CD4-positive, alpha-beta T cell treated with Interleukin-12 subunit alpha and Interleukin-12 subunit beta, for 1 hour (primary cell): Measurements from ENCODE around the gene ODF4.
A peak's percentile ranks its signal among the peaks of the same experiment; 100 is the strongest.

Source experiments
- DNase-seq: peaks from one replicate; pipeline ENCODE4 v3.0.0-alpha.2; 2020

Gene ODF4, protein sequence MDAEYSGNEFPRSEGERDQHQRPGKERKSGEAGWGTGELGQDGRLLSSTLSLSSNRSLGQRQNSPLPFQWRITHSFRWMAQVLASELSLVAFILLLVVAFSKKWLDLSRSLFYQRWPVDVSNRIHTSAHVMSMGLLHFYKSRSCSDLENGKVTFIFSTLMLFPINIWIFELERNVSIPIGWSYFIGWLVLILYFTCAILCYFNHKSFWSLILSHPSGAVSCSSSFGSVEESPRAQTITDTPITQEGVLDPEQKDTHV

GRCh38 chr17:8339540-8339939, at the start of gene ODF4:
Gene ODF4, plus strand, starts transcription at chr17:8339840. Its CDS starts 212 bp downstream, at chr17:8340052.
- no peak for DNase-seq

- no peak for DNase-seq
Observed at GRCh38 chr17:8290043-8290442, 49.6 kb upstream of the ODF4 start.

- DNase-seq, result no peak
Observed at GRCh38 chr17:8292639-8293395, 46.8 kb upstream of the ODF4 start.

DNA sequence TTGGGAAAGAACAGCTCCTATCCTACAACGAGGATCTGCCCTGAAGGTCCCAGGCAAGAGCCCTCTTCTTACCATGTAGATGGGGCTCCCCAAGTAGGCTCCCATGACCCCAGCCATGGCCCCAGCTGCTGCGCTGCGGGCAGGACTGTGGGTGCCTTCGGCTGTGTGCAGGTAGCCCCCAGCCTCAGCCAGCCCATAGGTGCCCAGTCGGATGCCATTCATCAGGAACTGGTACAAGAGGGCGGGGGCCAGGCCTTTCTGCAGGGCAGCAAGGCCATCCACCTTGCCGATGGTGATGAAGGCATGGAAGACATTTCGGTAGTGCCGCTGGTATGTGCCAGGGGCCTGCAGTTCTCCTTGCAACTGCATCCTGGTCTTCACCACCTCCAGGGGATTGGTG, 45.3 kb upstream of the ODF4 start:
- DNase-seq, result no peak

- no peak for DNase-seq
Observed at GRCh38 chr17:8294814-8295316, 44.8 kb upstream of the ODF4 start.

GRCh38 chr17:8300226-8300625, 39.4 kb upstream of the ODF4 start:
- no peak for DNase-seq

GRCh38 chr17:8300627-8301242, 38.9 kb upstream of the ODF4 start:
- peak; percentile 83 for DNase-seq

GRCh38 chr17:8310601-8311123, 29.0 kb upstream of the ODF4 start:
- DNase-seq, result no peak

DNA sequence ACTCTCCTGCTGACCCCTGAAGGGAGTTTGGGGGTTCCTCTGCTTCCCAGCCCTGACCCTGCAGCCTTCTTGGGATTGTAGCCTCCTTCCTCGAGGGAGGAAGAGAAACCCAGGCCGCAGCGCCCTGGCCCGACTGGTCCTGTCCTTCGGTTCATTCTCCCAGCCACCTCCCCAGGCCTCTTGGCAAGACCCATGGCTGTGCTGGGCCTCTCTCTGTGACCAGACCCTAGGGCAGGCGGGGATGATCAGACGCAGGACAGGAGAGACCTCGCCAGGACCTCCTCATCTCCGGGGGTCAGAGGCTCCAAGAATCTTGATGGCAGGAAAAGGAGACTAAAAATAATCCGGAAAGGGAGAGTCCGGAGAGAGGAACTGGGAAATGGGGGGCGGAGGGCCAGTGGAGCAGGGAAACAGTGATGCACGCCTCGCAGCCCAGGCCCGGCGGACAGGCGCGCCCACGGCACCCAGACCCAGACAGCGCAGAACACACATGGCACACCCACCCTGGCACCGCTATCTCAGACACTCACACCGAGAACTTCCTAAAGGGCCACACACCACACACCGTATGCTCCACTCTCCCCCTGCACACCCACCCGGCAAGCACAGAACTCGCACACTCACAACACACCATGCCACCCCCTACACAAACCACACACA, 28.4 kb upstream of the ODF4 start:
- DNase-seq, result no peak

DNA sequence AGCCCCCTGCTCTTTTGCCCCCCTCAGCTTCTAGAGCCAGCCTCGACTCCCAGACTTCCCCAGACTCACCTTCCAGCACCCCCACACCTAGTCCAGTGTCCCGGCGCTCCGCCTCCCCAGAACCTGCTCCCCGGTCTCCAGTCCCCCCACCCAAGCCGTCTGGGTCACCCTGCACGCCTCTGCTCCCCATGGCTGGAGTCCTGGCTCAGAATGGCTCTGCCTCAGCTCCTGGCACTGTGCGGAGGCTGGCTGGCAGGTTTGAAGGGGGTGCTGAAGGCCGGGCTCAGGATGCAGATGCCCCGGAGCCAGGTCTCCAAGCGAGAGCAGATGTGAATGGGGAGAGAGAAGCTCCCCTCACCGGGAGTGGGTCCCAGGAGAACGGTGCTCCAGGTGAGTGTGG, 27.4 kb upstream of the ODF4 start:
- no peak for DNase-seq

GRCh38 chr17:8312726-8313600, 26.7 kb upstream of the ODF4 start:
- DNase-seq, result no peak

DNA sequence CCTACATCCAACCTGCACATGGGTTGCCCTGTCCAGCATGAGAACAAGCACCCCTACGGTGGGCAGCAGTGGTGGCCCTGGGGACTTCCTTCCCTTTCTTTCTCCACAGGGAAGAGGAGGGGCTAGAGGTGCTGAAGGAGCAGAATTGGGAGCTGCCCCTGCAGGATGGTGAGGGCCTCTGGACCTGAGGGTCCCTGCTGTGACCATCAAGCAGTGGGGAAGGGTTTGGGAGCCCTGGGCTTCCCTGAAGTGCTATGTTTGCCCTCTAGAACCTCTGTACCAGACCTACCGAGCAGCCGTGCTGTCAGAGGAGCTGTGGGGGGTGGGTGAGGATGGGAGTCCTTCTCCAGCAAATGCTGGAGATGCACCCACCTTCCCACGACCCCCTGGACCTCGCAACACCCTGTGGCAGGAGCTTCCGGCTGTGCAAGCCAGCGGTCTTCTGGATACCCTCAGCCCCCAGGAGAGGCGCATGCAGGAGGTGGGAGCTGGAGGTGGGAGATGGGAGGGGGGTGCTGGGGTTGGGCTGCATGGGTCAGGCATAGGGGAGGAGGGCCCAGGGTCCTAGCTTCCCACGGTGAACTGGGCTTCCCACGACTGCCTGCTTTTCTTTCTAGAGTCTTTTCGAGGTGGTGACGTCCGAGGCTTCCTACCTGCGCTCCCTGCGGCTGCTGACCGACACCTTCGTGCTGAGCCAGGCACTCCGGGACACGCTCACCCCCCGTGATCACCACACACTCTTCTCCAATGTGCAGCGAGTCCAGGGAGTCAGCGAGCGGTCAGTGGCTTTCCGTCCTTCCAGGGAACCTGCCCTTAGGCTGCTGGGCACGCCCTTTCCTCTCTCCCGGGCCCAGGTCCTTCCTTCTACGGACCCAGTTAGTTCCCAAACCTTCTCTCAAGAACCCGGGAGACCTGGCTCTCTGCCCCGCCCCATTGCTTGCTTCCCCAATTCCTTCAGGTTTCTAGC, 24.6 kb upstream of the ODF4 start:
- DNase-seq, result no peak

DNA sequence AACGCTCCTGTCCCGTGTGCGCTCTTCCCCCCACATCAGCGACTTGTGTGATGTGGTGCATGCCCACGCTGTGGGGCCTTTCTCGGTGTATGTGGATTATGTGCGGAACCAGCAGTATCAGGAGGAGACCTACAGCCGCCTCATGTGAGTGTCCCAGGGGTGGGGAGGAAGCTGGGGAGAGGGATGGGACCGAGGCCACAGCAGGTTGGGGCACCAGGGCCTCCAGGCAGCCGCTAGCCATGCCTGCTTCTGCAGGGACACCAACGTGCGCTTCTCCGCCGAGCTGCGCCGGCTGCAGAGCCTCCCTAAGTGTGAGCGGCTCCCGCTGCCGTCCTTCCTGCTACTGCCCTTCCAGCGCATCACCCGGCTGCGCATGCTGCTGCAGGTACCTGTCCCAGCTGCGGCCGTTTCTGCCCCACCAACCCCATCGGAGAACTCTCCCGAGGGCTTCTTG, 23.8 kb upstream of the ODF4 start:
- no peak for DNase-seq

DNA sequence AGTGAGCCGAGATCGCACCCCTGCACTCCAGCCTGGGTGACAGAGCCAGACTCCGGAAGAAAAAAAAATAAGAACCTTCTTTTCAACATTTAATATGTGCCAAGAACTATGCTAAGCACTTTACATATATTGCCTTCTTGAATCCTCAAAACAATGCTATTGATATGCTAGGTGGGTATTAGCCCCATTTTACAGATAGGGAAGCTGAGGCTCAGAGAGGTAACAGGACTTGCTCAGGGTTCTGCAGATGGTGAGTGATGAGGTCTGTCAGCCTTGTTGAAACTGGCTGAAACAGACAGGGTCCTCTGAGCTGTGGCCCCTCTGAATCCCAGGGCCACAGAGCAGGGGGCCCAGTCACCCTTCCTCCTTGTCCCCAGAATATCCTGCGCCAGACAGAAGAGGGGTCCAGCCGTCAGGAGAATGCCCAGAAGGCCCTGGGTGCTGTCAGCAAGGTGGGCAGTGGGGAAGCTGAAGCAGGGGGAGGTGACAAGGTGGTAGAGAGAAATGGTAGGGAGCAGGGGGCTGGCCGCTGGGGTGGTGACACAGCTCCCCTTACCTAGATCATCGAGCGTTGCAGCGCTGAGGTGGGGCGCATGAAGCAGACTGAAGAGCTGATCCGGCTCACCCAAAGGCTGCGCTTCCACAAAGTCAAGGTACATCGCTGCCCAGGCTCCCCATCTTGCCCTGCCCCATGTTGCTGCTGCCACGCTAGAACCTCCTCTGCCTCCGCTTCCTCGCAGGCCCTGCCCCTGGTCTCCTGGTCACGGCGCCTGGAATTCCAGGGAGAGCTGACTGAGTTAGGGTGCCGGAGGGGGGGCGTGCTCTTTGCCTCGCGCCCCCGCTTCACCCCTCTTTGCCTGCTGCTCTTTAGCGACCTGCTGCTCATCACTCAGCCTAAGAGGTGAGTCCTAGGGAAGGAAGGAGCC, 21.4 kb upstream of the ODF4 start:
- DNase-seq, result no peak

GRCh38 chr17:8320262-8320661, 19.4 kb upstream of the ODF4 start:
- DNase-seq, result no peak

GRCh38 chr17:8320990-8321389, 18.6 kb upstream of the ODF4 start:
- no peak for DNase-seq

- no peak for DNase-seq
Observed at GRCh38 chr17:8322061-8322460, 17.6 kb upstream of the ODF4 start.

DNA sequence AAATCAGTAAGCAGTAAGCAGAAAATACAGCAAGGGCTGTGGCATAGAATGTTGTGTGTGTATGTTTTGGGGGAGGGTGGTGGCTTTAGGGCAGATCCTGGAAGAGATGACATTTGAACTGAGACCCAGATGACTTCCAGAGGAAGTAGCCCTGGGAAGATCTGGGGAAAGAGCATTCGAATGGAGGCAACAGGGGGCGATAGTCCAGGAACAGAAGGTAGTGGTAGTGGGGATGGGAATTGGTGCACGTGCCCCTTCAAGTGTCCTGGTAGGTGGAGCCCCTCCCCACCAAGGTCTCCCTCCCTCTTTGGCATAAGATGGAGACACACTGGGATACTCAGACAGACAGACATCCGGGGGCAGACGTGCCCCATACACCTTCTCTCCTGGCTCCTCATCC, 15.5 kb upstream of the ODF4 start:
- no peak for DNase-seq

DNA sequence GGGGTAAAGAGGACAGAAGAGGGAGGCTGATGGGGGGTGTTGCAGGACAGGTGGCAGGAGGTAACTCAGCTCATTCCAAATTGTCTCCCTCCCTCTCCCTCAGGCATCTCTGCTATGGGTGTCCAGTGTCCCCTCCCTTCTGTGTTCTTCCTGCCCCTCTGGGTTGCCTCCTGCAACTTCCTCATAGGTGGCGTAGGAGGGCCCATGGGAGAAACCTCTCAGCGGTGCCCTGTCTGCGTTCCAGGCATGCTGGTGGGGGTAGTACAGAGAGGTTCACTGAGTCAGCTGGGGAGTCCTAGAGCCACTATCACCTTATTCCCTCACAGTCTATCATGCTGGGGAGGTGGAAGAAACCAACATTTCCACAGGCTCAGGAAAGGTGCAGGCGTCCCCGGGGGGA, 14.7 kb upstream of the ODF4 start:
- DNase-seq, result no peak
